Keratinocyte (primary cell): ENCODE data around the gene ID1.

Source experiments
- EZH2 ChIP-seq: IDR thresholded peaks from one replicate; pipeline ENCODE4 v1.6.1; 2012; ENCODE audit warnings: inconsistent platforms, mild to moderate bottlenecking, low read length, moderate library complexity
- TF ChIP-seq, protein P1 (sequence below), 3 experiments: IDR thresholded peaks in 1 of 3; conservative IDR thresholded peaks in 1 of 3; optimal IDR thresholded peaks in 1 of 3; 2 replicates in 2 of 3; 3 replicates in 1 of 3; pipeline versions ENCODE3 to v1.5.1; 2011; ENCODE audit warnings: low read length in 3 of 3, mild to moderate bottlenecking in 3 of 3, moderate library complexity in 2 of 3, control low read depth in 1 of 3, inconsistent platforms in 1 of 3; ENCODE audit not compliant: insufficient read depth in 2 of 3; ENCODE audit errors: extremely low read depth in 1 of 3

DNA sequence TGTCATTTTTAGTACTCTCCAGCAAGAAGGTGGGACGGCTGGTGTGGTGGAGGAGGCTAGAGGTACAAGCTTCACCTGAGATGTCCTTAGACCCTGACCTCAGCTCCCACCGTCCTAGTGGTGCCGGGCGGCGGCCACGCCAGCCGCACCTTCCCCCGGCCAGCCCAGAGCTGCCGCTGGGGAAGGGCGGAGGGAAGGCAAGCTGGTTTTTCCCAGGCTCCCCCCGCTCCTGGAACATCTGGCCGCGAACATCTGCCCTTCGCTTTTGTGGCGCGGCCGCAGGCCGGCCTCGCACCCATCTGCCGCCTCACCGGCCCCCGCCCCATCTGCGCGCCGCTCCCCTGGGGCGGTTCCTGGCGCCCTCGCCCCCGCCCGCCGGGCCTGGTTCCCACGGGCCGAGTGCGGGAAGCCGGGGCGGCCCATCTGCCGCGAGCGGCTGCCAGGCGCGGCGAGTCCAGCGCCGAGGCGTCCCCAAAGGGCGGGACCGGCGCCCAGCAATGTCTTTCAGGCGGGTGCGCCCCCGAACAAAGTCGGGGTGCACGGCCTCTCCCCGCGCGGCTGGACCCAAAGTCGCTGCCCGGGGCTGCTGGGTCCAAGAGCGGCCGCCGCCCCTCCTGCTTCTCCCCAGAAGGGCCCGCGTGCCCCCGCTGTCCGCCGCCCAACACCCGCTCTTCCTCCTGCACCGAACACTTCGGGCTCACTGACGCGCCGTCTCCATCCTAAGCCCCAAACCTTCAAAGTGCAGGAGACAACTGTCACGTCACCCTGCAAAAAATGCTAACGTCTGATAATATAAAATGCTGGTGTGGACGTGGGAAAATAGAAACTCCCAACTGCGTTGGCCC is 17.3 kb upstream of the ID1 start:
- TF ChIP-seq, protein P1, sequence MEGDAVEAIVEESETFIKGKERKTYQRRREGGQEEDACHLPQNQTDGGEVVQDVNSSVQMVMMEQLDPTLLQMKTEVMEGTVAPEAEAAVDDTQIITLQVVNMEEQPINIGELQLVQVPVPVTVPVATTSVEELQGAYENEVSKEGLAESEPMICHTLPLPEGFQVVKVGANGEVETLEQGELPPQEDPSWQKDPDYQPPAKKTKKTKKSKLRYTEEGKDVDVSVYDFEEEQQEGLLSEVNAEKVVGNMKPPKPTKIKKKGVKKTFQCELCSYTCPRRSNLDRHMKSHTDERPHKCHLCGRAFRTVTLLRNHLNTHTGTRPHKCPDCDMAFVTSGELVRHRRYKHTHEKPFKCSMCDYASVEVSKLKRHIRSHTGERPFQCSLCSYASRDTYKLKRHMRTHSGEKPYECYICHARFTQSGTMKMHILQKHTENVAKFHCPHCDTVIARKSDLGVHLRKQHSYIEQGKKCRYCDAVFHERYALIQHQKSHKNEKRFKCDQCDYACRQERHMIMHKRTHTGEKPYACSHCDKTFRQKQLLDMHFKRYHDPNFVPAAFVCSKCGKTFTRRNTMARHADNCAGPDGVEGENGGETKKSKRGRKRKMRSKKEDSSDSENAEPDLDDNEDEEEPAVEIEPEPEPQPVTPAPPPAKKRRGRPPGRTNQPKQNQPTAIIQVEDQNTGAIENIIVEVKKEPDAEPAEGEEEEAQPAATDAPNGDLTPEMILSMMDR (optimal IDR thresholded peaks at IDR 0.05 in 1 of 3, IDR thresholded peaks at IDR 0.05 in 1 of 3, conservative IDR thresholded peaks at IDR 0.05 in 1 of 3; ENCODE audit: extremely low read depth in 1 of 3, insufficient read depth in 2 of 3, low read length in 3 of 3): no peak
- TF ChIP-seq EZH2: no peak
